Endometrial microvascular endothelial cells (primary cell): Measurements from ENCODE around the gene ANAPC5. TPM values are rescaled to one million over a fixed set of nuclear protein-coding genes. Genes with fewer than 3 reads are reported as not detected.
"Not testable (repeated sequence)": the region's sequence is repeated elsewhere in the genome, so short reads cannot be mapped to it uniquely, and the experiment has no call there.

Source experiments
- in situ Hi-C: cut with HindIII; loops from 2 replicates; pipeline ENCODE4 v1.10.0; 2017; ENCODE audit warnings: low sequenced_read_pairs, low pct_unique_long_range_greater_than_20kb; ENCODE audit errors: inconsistent ontology term
- total RNA-seq: library from RNA; depleted of rRNA; stranded (reverse); fragments of >200 nt; gene quantifications from one replicate; pipeline ENCODE4 v1.2.3, GENCODE V29; 2015; ENCODE audit errors: inconsistent ontology term

The ANAPC5 gene
- total RNA-seq, 1 donor from 2014 or later = 187 TPM

DNA sequence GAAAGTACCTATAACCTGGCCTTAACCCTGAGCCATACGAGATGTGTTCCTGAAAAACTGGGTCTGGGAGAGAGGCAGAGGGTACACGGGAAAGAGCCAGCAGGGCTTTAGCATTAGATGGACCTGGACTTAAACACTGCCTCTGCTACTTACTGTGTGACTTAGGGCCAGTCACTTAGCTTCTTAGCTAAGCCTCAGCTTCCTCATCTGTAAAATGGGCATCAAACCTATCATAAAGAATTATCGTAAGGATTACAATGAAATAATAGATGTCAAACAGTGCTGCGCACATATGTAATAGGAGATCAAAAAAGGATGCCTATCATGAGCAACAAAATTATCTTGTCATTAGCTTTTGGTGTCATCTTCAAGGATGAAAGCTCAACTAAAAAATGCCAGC, 23.6 kb downstream of the ANAPC5 start:
- in situ Hi-C loops = no loop called here

DNA sequence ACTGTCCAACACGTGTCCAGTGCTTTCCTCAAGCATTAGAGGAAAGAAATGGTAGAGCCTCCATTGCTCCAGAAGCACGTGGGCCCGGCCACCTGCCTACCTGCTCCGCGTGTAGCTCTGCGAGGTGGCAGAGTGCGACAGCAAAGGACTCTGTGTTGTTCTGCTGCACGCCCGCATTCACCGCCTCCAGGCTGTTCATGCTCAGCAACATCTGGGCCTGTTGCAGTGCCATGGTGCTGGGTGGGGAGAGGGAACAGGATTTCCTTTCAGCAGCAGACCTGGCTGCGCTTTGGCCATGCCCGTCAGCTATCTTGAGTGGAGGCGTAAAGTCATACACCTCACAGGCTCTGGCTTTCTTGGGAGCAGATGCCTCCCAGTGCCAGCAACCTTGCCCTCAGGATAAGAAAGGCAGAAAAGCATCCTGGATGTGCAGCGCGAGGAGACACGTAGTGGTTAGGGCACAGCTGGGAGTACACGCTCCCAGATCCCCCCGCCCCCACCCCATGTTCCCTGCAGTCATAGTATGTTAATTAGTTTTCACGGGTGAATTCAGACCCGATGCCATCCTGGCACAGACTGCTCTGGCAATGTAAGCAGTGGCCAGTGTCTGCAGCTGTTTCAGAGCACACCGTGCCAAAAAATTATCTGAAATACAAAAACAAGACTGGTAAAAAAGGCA, 25.1 kb downstream of the ANAPC5 start:
- in situ Hi-C loops = no loop called here

DNA sequence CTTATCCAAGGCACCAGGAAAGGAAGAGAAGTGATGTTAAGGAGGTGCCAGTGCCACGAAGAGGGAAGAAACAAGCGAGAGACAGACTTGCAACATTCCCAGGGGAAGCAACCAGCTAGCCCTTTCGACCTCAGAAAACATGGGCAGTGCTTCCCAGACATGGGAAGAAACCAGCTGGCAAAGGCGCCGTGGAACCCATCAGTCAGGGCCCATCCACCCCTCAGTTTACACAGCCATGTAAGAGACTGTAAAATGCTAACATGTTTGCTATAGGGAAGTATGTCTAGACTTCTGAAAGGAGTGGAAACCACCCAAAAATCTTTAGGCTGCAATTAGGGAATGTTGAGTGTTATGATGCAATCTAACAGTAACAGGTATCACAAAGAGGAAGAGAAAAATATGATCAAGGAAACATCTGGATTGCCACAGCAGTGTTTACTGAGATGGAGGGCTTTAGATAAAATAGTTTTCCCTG, 26.3 kb downstream of the ANAPC5 start:
- in situ Hi-C loops = no loop called here

GRCh38 chr12:121323908-121324307, 28.3 kb downstream of the ANAPC5 start:
- in situ Hi-C loops = no loop called here

DNA sequence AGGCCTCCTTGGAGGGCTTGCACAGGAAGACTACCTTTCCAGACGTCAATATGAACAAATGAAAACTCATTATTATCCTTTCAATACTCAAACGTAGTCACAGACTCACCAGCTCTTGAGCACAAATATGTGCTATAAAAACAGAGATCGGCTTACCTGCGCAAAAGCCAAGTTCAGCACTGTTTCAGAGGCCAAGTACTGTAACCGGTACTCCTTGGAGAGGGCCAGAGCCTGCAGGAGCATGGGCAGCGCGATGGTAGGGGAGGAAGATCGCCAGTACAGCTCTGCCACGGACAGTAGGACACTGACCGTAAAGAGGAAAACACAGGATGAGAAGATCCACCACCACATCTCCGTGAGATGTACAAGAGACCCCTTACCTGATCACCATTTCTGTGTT, 34.1 kb downstream of the ANAPC5 start:
- in situ Hi-C loops = no loop called here

DNA sequence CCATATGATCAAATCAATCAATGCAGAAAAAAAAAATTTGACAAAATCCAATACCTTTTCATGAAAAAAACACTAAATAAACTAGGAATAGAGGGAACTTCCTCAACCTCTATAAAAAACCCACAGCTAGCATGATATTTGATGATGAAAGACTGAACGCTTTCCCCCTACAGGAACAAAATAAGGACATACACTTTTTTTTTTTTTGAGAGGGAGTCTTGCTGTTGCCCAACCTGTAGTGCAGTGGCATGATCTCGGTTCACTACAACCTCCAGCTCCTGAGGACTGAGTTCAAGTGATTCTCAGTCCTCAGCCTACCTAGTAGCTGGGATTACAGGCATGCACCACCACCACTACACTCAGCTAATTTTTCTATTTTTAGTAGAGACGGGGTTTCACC, 37.8 kb downstream of the ANAPC5 start:
- in situ Hi-C loops = no loop called here

DNA sequence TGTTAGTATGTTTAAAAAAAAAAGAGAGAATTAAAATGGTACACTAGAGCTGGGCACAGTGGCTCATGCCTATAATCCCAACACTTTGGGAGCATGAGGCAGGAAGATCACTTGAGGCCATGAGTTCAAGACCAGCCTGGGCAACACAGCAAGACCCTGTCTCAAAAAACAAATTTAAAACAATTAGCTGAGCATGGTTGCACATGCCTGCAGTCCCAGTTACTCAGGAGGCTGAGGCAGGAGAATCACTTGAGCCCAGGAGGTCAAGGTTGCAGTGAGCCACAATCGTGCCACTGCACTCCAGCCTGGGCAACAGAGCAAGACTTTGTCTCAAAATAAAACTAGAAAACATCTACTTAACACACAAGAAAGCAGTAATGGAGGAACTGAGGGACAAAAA, 42.0 kb downstream of the ANAPC5 start:
- in situ Hi-C loops = not testable (repeated sequence)

GRCh38 chr12:121307397-121307796, 44.8 kb downstream of the ANAPC5 start:
- in situ Hi-C loops = not testable (repeated sequence)

GRCh38 chr12:121304306-121304705, 47.9 kb downstream of the ANAPC5 start:
- in situ Hi-C loops = no loop called here

DNA sequence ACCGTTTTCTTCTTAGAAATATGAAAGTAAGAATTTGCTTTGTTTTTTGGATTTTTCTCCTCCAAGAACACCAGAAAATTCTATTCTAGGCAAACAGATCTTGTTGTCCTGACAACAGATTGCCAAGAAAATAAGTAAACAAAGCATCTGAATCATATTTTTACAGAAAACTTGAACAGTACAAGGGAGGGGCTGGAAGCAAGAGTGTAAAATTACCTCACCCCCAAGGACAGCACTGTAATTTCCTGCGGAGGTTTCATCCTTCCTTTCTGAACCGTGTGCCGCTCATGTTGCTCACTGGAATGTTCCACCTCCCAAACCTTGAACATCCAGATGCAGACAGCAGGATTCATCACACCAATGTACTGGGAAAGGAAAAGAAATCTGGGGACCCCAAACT, 50.3 kb downstream of the ANAPC5 start:
- in situ Hi-C loops = no loop called here

DNA sequence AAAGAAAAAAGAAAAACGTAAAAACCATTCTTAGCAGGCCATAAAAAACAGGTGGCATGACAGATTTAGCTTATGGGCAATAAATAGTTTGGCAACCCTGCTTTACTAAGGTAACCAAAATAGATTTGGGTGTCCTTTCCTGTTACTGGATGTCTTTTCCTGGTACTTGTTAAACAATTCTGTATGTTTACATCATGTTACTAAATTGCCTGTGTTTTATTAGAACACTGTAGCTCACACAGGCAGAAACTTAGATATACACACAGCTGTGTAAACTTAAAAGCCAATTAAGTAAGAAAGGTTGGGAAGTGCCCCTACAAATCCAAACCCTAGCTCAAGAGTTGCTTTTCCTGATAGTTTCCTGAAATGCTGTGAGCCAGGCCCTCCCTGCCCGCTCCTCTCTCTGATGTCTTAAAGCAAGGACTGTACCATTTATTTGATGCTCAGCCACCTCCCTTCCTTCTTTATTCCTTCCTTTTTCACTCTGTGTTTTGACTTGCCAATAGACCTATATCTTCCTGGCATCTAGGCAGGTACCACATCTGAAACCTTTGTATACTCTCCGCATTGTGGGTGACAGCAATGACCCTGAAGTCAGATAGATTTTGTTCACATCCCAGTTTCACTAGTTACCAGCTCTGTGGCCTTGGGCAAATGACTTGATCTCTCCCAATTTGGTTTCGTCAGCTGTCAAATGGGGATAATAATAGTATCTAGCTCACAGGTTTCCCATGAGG, 52.0 kb downstream of the ANAPC5 start:
- in situ Hi-C loops = no loop called here

DNA sequence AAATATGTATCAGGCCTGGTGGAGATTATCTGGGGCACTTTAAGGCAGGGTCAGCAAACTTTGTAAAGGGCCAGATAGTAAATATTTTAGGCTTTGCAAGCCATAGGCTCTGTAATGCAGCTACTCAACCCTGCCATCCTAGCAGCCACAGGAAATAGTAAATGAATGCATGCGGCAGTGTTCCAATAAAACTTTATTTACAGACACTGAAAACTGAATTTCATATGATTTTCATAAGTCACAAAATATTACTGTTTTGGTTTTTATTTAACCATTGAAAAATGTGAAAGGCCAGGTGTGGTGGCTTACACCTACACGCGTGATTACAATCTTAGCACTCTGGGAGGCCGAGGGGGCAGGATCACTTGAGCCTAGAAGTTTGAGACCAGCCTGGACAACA, 52.5 kb downstream of the ANAPC5 start:
- in situ Hi-C loops = no loop called here

- in situ Hi-C loops = not testable (repeated sequence)
Measured at GRCh38 chr12:121298411-121298810, 53.8 kb downstream of the ANAPC5 start.

DNA sequence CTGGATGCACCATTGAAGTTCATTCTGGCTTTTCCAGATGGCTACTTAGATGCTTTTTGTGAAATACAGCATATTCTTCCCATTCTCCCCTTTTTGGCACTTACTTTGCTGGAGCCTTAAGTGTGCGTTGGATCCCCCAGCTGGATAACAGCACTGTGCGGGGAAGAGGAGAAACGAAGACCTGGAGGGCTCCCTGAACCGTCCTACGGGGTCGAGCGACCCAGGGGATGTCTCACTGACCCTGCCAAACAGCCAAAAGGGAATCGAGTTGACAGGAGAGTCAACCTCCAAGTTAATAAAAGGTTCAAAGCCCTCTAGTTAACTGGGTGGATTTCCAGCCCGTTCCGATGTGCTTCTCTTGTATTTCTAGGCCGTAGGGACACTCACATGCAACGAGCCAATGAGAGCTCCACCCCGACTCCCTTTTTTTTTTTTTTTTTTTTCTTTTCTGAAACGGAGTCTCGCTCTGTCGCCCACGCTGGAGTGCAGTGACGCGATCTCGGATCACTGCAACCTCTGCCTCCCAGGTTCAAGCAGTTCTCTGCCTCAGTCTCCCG, 54.7 kb downstream of the ANAPC5 start:
- in situ Hi-C loops = no loop called here

DNA sequence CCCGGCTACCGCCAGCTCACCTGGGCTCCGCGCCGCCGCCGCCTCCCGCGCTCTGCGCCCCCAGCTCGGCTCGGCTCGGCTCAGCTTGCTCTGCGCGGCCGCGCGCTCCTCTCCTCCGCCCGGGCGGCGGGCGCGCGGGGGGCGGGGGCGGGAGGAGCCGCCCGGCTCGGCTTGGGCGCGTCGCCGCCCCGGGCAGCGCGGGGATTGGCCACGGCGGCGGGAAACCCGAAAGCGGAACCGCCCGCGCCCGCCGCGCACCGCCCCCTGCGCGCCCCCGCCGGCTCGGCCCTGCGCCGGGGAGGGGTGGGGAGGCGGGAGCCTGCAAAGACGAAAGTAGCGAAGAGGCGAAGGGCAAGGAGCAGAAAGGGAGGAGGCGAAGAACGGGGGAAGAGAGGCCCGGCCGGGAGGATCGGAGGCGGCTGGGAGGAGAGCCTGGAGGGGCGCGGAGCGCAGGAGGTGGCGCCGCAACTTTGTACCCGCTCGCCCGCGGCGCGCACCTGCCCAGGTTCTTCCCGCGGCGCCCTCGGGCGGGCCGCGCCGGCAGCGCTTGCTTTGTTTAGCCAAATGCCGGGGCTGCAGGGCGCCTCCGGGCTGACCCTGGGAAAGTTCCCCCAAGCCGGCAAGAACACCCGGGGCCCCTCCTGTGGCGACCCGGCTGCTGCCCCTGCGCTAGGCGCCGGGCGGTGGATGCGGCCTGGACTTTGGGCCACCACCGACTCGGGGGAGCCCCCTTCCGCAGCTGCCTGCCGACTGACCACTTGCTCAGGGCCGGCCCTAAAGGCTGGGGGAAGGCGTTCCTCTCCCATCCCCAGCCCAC, 55.4 kb downstream of the ANAPC5 start, which contains the start of gene CAMKK2:
Gene CAMKK2 (minus strand): TSS at position 92 of the 817 bp plus-strand sequence. CDS start 22,183 bp downstream, outside the sequence.
- in situ Hi-C loops = no loop called here

DNA sequence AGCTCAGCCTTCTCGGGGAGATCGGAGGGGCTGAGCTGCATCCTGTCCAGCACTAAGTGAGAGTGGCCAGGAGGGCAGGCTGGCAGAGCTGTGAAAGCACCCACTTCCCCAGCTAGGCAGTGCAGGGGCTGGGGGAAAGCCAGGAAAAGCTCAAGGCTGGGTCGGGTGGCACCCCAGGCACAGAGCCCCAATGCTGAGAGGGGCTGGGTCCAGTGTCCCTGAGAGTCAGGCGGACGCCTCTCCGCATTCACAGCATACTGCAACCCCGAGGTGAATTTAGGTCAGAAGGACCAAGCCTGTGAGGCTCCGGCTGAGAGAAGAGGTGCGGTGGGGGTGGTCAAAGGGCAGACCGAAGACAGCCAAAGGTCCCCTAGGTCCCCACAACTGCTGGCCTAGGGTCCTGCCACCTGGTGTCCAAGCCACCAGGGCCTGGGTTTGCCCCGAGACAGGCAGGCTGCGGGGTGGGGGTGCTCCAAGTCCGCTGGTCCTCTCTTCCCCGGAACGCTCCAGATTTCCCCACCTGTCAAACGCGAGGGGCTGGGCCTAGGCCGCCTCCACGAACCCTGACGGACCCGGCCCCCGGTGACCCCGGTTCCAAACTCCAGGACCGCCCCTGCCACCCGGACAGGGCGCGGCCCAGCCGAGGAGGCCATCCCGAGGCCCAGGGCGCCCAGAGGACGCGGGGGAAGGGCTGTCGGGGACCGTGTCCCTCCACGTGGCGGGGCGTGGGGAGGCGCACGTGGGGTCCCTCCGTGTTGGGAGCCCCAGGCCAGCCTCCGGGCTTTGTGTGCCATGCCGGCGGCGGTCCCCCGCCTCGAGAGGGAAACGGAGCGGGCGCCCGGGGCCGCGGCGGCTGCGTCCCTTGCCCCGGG, 56.2 kb downstream of the ANAPC5 start:
- in situ Hi-C loops = no loop called here

- in situ Hi-C loops = no loop called here
Measured at GRCh38 chr12:121295116-121295745, 57.0 kb downstream of the ANAPC5 start.
